ENCODE measurements around the gene TMEM63B.
A peak's percentile ranks its signal among the peaks of the same experiment; 100 is the strongest.

The TMEM63B gene

DNA sequence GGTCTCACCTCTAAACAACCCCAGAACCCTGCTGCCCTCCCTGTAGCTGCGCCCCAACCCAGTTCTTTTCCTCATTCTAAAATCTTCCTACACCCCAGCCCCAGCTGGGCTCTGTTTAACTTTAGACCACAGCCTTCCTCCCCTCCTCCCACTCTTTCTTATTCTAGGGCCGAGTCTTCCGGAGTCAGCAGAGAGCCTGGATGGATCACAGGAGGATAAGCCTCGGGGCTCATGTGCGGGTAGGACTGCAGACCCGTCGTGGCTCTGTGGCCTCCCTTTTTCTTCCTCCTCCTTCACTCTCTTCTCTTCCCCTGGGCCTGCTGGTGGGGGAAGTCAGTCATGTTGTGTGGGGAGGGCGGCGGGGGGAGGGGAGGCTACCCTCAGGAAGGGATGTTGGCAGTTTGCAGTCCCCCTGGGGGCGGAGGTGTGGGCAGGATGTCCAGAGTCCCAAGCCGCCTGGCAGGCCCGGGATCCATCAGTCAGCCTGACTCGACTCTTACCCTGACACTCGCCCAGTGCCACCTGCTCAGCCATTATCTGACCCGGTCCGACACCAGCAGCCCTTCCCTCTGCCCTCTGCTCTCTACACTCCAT, 39.3 kb downstream of the TMEM63B start:
- DNase-seq (ENCODE audit: insufficient read length, low spot score) (no peak), FAIRE-seq (no peak)
- TF ChIP-seq, protein P1, sequence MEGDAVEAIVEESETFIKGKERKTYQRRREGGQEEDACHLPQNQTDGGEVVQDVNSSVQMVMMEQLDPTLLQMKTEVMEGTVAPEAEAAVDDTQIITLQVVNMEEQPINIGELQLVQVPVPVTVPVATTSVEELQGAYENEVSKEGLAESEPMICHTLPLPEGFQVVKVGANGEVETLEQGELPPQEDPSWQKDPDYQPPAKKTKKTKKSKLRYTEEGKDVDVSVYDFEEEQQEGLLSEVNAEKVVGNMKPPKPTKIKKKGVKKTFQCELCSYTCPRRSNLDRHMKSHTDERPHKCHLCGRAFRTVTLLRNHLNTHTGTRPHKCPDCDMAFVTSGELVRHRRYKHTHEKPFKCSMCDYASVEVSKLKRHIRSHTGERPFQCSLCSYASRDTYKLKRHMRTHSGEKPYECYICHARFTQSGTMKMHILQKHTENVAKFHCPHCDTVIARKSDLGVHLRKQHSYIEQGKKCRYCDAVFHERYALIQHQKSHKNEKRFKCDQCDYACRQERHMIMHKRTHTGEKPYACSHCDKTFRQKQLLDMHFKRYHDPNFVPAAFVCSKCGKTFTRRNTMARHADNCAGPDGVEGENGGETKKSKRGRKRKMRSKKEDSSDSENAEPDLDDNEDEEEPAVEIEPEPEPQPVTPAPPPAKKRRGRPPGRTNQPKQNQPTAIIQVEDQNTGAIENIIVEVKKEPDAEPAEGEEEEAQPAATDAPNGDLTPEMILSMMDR (IDR thresholded peaks at IDR 0.05; ENCODE audit: insufficient read depth, missing control alignments) = no peak

DNA sequence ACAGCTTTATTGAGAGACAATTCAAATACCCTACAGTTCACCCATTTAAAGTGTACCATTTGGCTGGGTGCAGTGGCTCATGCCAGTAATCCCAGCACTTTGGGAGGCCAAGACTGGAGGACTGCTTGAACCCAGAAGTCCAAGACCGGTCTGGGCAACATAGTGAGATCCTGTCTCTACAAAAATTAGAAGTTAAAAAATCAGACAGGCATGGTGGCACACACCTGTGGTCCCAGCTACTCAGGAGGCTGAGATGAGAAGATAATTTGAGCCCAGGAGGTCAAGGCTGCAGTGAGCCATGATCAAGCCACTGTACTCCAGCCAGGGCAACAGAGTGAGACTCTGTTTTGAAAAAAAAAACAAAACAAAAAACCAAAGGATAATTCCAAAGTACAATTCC, 40.2 kb downstream of the TMEM63B start:
- TF ChIP-seq, protein P1 (IDR thresholded peaks at IDR 0.05; ENCODE audit: insufficient read depth, missing control alignments) = no peak
- FAIRE-seq (no peak), DNase-seq (ENCODE audit: insufficient read length, low spot score) (no peak)

DNA sequence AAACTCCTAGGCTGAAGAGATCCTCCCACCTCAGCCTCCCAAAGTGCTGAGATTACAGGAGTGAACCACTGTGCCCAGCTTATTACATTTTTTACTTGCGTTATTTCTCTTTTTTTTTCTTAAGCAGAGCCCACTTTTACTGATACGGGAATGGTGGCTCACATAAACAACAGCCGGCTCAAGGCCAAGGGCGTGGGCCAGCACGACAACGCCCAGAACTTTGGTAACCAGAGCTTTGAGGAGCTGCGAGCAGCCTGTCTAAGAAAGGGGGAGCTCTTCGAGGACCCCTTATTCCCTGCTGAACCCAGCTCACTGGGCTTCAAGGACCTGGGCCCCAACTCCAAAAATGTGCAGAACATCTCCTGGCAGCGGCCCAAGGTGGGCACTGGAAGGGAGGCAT, 41.8 kb downstream of the TMEM63B start:
- FAIRE-seq (no peak), DNase-seq (ENCODE audit: insufficient read length, low spot score) (no peak)
- TF ChIP-seq, protein P1 (IDR thresholded peaks at IDR 0.05; ENCODE audit: insufficient read depth, missing control alignments) = no peak

DNA sequence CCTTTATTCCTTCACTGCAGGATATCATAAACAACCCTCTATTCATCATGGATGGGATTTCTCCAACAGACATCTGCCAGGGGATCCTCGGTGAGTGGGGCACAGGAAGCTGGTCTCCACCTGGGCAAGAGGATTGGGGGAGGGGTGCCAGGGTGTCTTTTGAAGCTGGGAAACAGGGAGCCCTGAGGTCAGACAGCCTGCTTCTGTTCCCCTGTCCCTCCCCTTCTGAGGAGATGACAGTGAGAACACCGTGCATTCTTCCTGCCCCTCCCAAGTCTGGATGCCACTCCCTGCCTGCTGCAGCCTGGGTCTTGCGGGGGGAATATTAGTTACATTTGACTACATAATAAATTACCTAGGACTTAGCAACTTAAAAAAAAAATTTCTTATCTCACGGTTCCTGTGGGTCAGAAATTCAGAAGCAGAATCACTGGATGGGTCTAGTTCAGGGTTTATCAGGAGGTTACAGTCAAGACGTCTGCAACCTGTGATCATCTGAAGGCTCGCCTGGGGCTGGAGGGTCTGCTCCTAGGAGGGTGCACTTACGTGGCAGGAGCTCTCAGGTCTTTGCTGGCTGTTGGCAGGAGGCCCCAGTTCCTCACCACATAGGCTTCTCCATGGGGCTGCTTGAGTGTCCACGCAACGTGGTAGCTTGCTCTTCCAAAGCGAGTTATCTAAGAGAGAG, 42.7 kb downstream of the TMEM63B start:
- TF ChIP-seq, protein P1 (IDR thresholded peaks at IDR 0.05; ENCODE audit: insufficient read depth, missing control alignments) = no peak
- DNase-seq (ENCODE audit: insufficient read length, low spot score) (no peak), FAIRE-seq (no peak)

DNA sequence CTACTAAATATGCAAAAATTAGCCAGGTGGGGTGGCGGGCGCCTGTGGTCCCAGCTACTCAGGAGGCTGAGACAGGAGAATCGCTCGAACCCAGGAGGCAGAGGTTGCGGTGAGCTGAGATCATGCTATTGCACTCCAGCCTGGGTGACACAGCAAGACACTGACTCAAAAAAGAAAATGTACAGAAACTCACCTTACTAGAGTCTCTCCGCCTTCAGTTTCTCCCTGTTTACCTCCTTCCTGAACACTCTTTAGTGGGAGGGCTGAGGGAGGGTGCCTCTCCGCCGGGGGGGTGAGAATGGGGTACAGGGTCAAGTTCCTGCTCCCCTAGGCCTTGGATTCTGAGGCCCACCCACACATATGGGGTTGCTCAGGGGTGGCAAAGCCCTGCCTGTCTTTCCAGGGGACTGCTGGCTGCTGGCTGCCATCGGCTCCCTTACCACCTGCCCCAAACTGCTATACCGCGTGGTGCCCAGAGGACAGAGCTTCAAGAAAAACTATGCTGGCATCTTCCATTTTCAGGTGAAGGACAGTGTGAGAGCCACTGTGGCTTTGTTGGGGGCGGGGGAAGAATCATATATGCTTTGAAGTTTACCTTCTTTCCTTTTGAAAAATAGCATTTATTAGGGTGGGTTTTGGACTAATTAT, 44.7 kb downstream of the TMEM63B start:
- DNase-seq (ENCODE audit: insufficient read length, low spot score) = no peak
- TF ChIP-seq, protein P1 (IDR thresholded peaks at IDR 0.05; ENCODE audit: insufficient read depth, missing control alignments) = no peak
- FAIRE-seq = no peak

DNA sequence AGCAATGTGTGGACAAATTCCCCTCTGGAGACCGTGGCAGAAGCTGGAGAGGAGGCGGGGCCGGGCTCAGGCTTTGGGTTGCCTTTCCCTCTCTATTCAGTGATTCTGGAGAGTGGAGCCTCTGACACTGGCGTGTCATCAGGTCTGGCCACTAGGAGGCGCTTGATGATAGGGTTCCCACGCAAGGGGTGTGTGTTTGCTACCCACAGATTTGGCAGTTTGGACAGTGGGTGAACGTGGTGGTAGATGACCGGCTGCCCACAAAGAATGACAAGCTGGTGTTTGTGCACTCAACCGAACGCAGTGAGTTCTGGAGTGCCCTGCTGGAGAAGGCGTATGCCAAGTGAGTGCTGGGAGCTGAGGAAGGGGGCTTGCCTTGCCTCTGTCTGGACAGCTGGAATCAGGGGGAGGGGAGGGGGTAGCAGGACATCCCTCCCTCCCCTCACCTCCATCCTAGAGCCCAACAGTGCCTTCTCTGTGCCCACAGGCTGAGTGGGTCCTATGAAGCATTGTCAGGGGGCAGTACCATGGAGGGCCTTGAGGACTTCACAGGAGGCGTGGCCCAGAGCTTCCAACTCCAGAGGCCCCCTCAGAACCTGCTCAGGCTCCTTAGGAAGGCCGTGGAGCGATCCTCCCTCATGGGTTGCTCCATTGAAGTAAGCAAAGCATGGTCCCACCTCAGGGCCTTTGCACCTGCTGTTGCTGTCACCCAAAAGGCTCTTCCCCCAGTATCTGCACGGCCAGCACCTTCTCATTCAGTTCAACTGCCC, 45.6 kb downstream of the TMEM63B start:
- TF ChIP-seq, protein P1 (IDR thresholded peaks at IDR 0.05; ENCODE audit: insufficient read depth, missing control alignments) = peak; percentile 85
- DNase-seq (ENCODE audit: insufficient read length, low spot score) (peak; percentile 84), FAIRE-seq (no peak)
